Transverse colon (tissue), 4 donors: ENCODE results near the gene ZNF618. TPM values are rescaled to one million over a fixed set of nuclear protein-coding genes. Genes with fewer than 3 reads are reported as not detected.
A peak's percentile ranks its signal among the peaks of the same experiment; 100 is the strongest.

Experiments
- DNase-seq: peaks from one replicate; pipeline ENCODE4 v3.0.0-alpha.2; 2019
- H3K27ac ChIP-seq, 4 donors: fragments of 200-600 bp; sonication (generic); 2 replicates each; pipeline ENCODE4 v1.5.1; 2016 to 2018; ENCODE audit warnings: inconsistent platforms in 4 of 4
- H3K27me3 ChIP-seq: fragments of 200-600 bp; sonication (generic); 2 replicates; pipeline ENCODE4 v1.5.1; 2017; ENCODE audit warnings: inconsistent platforms
- H3K36me3 ChIP-seq, 4 donors: fragments of 200-600 bp; sonication (generic); 2 replicates each; pipeline ENCODE4 v1.5.1; 2017 to 2019; ENCODE audit warnings: inconsistent platforms in 4 of 4
- H3K4me1 ChIP-seq, 4 donors: fragments of 200-600 bp; sonication (generic); 2 replicates each; pipeline ENCODE4 v1.5.1; 2017 to 2020; ENCODE audit warnings: inconsistent platforms in 4 of 4
- H3K4me3 ChIP-seq, 4 donors: fragments of 200-600 bp; sonication (generic); 1 replicate in 1 of 4; 2 replicates in 3 of 4; pipeline versions ENCODE4 v1.5.1 to v1.6.1; 2017 to 2019; ENCODE audit warnings: inconsistent platforms in 4 of 4
- H3K9me3 ChIP-seq, 2 donors: fragments of 200-600 bp; sonication (generic); 2 replicates each; pipeline ENCODE4 v1.5.1; 2017 to 2019; ENCODE audit warnings: inconsistent platforms in 2 of 2
- CTCF ChIP-seq, 5 experiments: fragments of 200-600 bp in 3 of 5; fragments of 450-650 bp in 2 of 5; sonication (generic) in 3 of 5; IDR thresholded peaks; 1 replicate in 2 of 5; 2 replicates in 3 of 5; pipeline ENCODE4 v1.5.1; 2016 to 2017; ENCODE audit warnings: antibody characterized with exemption in 5 of 5, inconsistent platforms in 3 of 5, mild to moderate bottlenecking in 2 of 5, moderate library complexity in 1 of 5
- EP300 ChIP-seq: sonication (generic); formaldehyde crosslinking; IDR thresholded peaks from one replicate; pipeline ENCODE4 v1.6.1; 2017; ENCODE audit warnings: antibody characterized with exemption, low read depth
- POLR2A ChIP-seq: fragments of 450-650 bp; IDR thresholded peaks from one replicate; pipeline ENCODE4 v1.6.1; 2016; ENCODE audit warnings: antibody characterized with exemption, mild to moderate bottlenecking, moderate library complexity
- POLR2AphosphoS5 ChIP-seq, 3 donors: sonication (generic); formaldehyde crosslinking; IDR thresholded peaks; one replicate each; pipeline ENCODE4 v1.6.1; 2016; ENCODE audit warnings: antibody characterized with exemption in 3 of 3
- WGBS, 2 donors: methylation state at CpG; one replicate each; pipeline ENCODE4 v1.1.5; 2018; ENCODE audit warnings: low coverage in 1 of 2; 5-methylcytosine and 5-hydroxymethylcytosine counted together
- in situ Hi-C, 4 donors: fragments of 200-750 bp; cut with MboI; loops; one replicate each; pipeline versions ENCODE4 v1.15.0 to v1.15.1; 2017; ENCODE audit warnings: low sequenced_read_pairs in 3 of 4, low pct_ligation_motif_present in 1 of 4, low pct_unique_long_range_greater_than_20kb in 1 of 4
- intact Hi-C: fragments of 100-400 bp; cut with DNase I; formaldehyde crosslinking; loops from one replicate; pipeline ENCODE4 v1.15.1; 2023; ENCODE audit warnings: low total_unique reads
- total RNA-seq, 4 donors: library from RNA; depleted of rRNA; stranded (reverse); fragments of >200 nt; gene quantifications; one replicate each; pipeline ENCODE4 v1.1.0, GENCODE V29; 2016

Gene ZNF618
- total RNA-seq, 4 donors from 2014 or later = 2.2 to 8.6 (median 4.0) TPM

GRCh38 chr9:113882636-113883164 lies 6.6 kb downstream of the ZNF618 start:
- TF ChIP-seq POLR2AphosphoS5 (IDR thresholded peaks at IDR 0.05) (no peak), EP300 (no peak), POLR2A (no peak), CTCF (IDR thresholded peaks at IDR 0.05) (no peak)
- Histone ChIP-seq H3K4me1 (peaks cover 0 to 41% (median 1%) of the 10 kb centered on the region in 4 donors), H3K9me3 (no peaks in the 10 kb centered on the region), H3K27me3 (no peaks in the 10 kb centered on the region), H3K27ac (no peak overlapping the region), H3K4me3 (no peak overlapping the region), H3K36me3 (no peaks in the 10 kb centered on the region)
- in situ Hi-C loops (no loop called here), intact Hi-C loops (no loop called here)
- no peak for DNase-seq
- WGBS, 2 donors = 81 to 85% methylated on average over 5 to 7 of the region's 7 CpGs

- H3K9me3 ChIP-seq = peaks cover 0 to 3% of the 10 kb centered on the region in 2 donors
- no peaks in the 10 kb centered on the region for H3K27me3 ChIP-seq
- peaks cover 0 to 45% (median 3%) of the 10 kb centered on the region in 4 donors for H3K4me1 ChIP-seq
- in situ Hi-C loops (no loop called here), intact Hi-C loops (no loop called here)
- peak overlapping the region; percentile 17 to 64 (median 38) for H3K27ac ChIP-seq
- DNase-seq = no peak
- H3K4me3 ChIP-seq = peak overlapping the region in 1 of 4 donors; percentile 42
- no peaks in the 10 kb centered on the region for H3K36me3 ChIP-seq
- WGBS, 2 donors = 66 to 78% methylated on average over 7 to 8 of the region's 8 CpGs
- TF ChIP-seq POLR2A (no peak), CTCF (IDR thresholded peaks at IDR 0.05) (no peak), POLR2AphosphoS5 (IDR thresholded peaks at IDR 0.05) (no peak), EP300 (no peak)
Observed at GRCh38 chr9:113885183-113886025, 9.3 kb downstream of the ZNF618 start.

GRCh38 chr9:113886026-113886369 lies 9.9 kb downstream of the ZNF618 start:
- no peak for DNase-seq
- H3K27ac ChIP-seq = peak overlapping the region; percentile 17 to 64 (median 38)
- H3K27me3 ChIP-seq = no peaks in the 10 kb centered on the region
- peak overlapping the region in 2 of 4 donors; percentile 11 to 42 for H3K4me3 ChIP-seq
- H3K4me1 ChIP-seq = peaks cover 0 to 45% (median 3%) of the 10 kb centered on the region in 4 donors
- WGBS, 2 donors = 57% methylated on average over 1 of the region's 1 CpG; no CpG with 5 or more reads in 1 of the 2 donors
- no peak for TF ChIP-seq EP300
- TF ChIP-seq CTCF (IDR thresholded peaks at IDR 0.05) = no peak
- TF ChIP-seq POLR2AphosphoS5 (IDR thresholded peaks at IDR 0.05) = no peak
- TF ChIP-seq POLR2A = no peak
- no peaks in the 10 kb centered on the region for H3K36me3 ChIP-seq
- H3K9me3 ChIP-seq = peaks cover 0 to 8% of the 10 kb centered on the region in 2 donors
- in situ Hi-C loops = no loop called here
- intact Hi-C loops = no loop called here

- 0% methylated on average over 1 of the region's 1 CpG for WGBS, 2 donors
- TF ChIP-seq POLR2AphosphoS5 (IDR thresholded peaks at IDR 0.05) = no peak
- no peak for TF ChIP-seq POLR2A
- no peak for TF ChIP-seq CTCF (IDR thresholded peaks at IDR 0.05)
- no peak for TF ChIP-seq EP300
- H3K4me3 ChIP-seq = peak overlapping the region in 2 of 4 donors; percentile 11 to 42
Observed at GRCh38 chr9:113886466-113886865, 10.4 kb downstream of the ZNF618 start.

More at GRCh38 chr9:113886466-113886865, 10.4 kb downstream of the ZNF618 start:
- peaks cover 0 to 45% (median 3%) of the 10 kb centered on the region in 4 donors for H3K4me1 ChIP-seq
- peak overlapping the region in 3 of 4 donors; percentile 17 to 64 (median 49) for H3K27ac ChIP-seq
- in situ Hi-C loops (no loop called here), intact Hi-C loops (no loop called here)
- no peaks in the 10 kb centered on the region for H3K27me3 ChIP-seq
- no peak for DNase-seq
- peaks cover 0 to 8% of the 10 kb centered on the region in 2 donors for H3K9me3 ChIP-seq
- no peaks in the 10 kb centered on the region for H3K36me3 ChIP-seq
